RKO (cell line): ENCODE results near the gene OR52N5.

Source experiments
- DNase-seq: peaks from one replicate; pipeline ENCODE4 v3.0.0-alpha.2; 2016; ENCODE audit warnings: low spot score

OR52N5 gene

DNA sequence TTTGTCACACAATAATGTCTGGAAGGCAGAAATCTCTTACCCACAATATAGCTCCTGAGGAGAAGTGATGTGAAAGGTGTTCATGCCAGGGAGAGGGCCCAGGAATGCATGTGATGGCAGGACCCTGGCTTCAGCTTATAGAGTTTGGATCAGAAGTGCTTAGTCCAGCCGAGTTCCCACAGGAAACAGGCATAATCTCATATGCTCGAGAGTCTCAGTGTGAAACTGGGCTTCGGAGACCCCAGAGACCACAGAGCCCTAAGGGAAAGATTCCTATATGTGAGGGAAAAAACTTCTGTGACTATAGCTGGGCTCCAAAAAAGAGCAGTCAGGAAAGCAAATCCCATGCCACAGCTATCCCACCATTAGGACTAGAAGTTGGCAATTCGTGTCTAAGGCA lies at the start of gene OR52N5:
Gene OR52N5, minus strand, starts transcription at position 101 of the 400 bp plus-strand sequence. CDS start 4,721 bp downstream, outside the sequence.
- DNase-seq = no peak

DNA sequence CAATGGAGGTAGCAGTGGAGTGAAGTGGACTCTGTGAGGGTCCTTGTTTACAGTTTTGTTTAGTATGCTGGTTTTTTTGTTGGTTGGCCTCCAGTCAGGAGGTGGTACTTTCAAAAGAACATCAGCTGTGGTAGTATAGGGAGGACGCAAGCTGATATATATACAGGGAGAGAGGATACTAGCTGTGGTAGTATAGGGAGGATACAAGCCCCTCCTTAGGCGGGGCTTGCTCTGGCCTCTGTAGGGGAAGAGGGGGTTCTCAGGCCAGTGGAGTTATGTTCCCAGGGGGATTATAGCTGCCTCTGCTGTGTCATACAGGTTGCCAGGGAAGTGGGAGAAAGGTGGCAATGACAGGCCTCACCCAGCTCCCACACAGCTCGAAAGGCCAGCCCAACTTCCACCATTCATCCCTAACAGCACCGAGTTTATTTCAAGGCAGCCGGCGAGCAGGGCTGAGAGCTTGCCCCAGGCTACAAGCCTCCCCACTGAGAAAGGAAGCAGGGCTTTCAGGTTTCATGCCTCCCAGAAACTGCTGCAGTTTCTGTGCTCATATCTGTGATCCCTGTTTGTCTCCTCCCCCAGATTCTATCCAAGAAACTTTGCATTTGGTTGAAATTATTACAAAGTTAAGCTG lies 48.2 kb upstream of the OR52N5 start:
- DNase-seq = no peak

DNA sequence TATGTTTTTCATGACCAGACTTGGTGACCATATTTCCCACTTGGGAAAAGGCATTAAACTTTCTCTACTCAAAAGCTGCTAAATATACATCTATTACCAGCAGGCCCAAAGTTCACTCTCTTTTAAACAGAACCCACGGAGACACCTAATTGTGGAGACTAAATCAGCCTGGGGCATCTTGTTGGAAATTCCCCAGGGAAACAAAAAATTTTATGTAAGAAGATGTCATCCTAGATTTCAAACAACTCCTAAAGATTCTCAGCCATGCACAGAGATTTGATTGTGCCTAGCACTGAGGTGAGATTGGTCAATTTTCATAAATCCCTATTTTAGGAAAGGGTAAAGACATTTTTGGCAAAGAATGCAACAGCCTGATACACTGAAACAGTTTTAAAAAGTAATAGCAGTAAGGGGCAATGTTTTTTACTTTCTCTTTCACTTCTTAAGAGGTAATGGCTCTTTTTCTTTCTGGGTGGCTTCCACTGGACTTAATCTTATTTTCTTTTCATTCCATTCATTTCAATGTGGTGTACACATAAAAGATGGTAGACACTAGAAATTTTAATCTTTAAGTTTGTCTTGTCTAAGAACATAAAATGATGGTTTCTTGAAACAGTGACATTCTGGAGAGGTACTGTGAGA lies 35.2 kb upstream of the OR52N5 start:
- DNase-seq = no peak

DNA sequence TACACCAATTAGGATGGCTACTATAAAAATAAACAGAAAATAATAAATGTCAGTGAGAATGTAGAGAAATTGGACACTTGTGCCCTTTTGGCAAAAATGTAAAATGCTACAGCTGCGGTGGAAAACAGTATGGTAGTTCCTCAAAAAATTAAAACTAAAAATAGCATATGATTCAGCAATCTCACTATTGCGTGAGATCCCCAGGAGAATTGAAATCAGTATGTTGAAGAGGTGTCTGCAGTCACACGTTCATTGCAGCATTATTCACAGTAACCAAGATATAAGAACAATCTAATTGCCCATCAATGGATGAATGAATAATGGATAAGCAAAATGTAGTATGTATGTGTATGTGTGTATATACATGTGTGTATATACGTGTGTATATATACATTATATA lies 32.4 kb upstream of the OR52N5 start:
- no peak for DNase-seq

DNA sequence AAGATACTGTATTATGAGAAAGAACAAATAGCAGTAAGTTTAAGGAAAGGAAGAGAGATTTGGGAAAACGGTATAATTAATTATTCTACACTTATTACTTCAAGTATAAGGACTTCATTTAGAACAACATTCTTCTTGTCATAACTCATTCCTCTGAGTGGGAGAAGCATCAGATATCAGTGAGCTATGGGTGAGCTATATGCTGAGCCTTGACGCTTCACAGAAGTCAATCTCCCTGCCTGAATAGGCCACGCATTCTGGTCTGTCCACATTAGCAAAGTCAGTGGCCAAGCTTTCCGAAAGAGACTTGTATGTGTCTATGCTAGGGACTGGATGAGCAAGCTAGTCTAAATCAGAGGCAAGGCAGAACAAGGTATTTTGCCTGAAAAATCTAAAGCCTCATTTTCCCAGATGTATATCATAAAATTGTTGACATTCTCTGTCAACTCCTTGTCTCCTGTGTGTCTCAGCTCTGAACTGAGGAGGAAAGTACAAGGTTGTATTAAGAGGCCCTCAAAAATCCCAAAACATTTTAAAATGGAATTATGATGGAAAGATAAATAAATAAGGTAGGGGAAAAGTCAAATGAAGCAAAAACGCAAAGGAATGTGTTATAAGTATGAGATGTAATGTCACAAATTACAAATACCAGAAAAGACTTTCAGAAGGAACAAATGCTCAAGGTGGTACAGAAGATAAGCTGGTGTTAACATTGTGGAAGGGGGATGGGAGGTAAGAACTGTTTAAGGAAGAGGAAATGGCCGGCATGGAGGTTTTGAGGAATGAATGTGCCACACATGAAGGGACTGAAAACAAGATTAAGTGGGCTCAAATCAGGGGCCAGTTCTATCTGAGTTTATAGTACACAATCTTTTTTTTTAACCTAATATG lies 27.0 kb upstream of the OR52N5 start:
- no peak for DNase-seq

DNA sequence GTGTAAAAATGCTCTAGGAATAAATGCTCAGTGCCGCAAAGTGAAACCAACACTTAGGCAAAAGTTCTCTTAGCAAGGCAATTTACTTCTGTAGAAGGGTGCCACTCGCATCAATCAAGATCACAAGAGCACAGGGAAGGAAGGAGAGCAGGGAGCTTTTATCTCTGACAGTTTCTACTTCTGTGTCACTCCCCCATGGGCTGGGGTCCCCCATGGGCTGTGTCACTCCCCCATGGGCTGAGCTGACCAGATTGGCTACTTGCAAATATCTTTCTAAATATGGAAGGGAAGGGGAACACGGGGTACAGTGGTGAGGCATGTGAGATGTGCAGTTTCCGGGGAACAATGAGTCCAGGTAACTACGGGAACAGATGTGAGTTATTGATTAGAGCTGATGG lies 26.0 kb upstream of the OR52N5 start:
- DNase-seq = no peak

DNA sequence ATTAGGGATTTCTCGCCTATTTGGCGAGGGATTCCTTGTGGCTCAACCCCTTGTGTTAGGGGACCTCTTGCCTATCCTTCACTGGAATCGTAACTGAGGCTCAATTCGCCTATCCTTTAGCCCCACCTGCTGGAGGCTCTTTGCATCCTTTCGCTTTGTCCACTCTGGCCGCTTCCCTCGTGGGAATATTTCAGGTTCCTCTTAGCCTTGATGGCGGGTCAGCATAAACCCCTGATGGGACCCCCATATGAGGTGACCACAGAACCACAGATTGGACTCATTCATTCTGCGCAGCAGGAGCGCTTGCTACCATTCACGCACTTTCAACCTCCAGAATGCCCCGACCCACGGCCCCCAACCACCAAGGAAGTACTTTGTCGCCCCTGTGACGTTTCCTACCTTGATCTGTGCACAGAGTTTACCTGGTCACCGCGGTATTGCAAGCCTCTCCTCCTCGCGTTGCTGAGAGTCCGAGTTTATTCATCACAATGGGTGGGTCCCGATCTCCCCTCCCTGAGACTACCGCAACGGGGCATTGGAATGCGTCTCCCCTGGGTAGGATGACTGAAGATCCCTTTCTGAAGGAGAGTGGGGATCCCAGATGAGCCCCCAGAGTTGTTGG lies 25.5 kb upstream of the OR52N5 start, which contains the start of gene OR52N2:
Gene OR52N2, plus strand, starts transcription at position 425 of the 622 bp plus-strand sequence. CDS start 11,412 bp downstream, outside the sequence.
- DNase-seq = peak; percentile 66

DNA sequence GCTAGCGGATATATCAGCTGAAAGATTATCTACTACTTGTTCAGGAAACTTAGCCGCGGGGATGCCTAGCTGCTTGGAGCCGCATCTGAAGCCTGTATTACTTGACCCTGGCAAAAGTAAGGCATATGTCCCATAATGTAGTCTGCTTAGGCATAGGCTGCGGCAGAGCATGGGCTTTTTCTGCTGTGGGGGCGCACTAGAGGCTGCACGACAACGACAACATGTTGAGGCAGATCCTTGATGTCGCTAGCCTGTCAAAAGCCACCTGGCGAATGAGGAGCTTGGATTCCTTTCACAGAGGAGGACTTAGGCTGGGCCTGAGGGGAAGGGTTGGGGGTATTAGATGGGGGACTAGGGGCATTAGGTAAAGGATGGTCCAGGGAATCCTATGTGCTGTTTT lies 24.4 kb upstream of the OR52N5 start:
- no peak for DNase-seq

DNA sequence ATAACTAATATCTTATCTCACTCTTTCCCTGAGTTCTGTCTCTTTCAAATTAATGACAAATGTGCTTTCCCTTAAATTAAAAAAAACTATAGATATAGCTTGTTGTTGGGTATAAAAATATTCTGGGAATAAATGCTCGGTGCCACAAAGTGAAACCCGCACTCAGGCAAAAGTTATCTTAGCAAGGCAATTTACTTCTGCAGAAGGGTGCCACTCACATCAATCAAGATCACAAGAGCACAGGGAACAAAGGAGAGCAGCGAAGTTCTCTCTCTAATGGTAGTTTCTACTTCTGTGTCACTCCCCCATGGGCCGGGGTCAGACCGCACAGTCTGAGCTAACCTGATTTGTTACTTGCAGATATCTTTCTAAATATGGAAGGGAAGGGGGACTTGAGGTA lies 20.8 kb upstream of the OR52N5 start:
- DNase-seq = no peak

DNA sequence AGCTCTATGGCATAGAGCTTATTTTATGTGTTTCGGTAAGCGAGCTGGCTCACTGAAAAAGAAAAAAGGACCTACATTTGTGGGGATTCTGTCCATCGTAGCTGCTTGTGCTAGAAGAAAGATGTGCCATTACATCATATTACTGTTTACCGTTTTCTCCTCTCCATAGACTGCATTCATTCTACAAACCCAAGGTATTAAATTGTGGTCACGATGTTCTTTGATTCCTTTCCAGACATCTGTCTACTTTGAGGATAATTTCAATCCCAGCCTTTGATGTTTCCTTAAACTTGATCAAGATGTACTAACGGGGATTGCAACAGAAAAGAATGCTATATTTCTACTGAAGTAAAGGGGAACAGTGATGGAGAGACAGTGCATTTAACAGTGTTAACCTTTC lies 13.4 kb upstream of the OR52N5 start:
- no peak for DNase-seq

DNA sequence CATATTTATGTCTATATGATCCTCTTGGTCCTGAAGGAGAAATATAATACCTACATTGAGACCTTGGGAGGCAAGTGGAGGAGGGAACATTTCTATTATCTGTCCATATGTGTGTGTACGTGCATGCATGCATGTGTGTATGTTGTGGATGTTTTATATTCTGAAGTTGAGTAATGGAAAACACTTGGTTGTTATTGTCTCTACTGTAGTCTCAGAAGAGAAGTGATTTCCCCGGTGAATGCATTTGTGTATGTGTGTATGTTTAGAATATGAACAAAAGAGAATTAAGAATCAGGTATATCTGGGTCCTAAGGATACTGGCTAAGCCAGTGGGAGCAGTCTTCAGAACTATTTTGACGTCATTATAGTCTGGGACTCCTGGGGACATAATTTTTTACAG lies 8.0 kb upstream of the OR52N5 start, which contains the start of gene OR52N1:
Gene OR52N1, minus strand, starts transcription at position 101 of the 400 bp plus-strand sequence. CDS start 2,449 bp downstream, outside the sequence.
- no peak for DNase-seq

DNA sequence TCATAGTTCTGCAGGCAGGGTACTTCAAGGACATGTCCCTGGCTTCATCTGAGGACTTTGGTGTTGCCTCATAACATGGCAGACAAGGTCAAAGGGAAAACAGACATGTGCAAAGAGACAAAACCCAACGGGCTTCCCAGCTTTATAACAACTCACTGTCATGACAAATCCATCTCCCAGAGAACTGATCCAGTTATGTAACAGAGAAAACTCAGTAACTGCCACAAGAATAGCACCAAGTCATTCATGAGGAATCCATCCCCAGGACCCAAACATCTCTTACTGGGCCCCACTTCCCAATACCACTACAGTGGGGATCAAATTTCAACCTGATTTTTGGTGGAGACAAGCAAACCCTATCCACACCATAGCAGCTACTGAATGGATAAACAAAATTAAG lies 16.1 kb downstream of the OR52N5 start:
- DNase-seq = no peak

DNA sequence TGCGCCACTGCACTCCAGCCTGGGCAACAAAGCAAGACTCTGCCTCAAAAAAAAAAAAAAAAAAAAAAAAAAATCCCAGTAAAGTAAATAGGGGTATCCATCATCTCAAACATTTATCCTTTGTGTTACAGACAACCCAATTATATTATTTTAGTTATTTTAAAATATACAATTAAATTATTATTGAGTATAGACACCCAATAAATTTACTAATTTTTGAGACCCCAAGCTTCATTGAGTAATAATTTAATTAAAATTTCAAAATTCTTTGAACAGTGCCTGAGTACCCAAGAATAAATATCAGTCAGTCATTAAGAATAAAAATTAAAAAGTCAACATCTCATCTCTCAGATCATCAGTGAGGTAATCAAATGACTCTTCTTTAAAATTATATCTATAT lies 29.2 kb downstream of the OR52N5 start, which contains the start of gene OR52N4:
Gene OR52N4, plus strand, starts transcription at position 301 of the 400 bp plus-strand sequence. CDS start 498 bp downstream, outside the sequence.
- no peak for DNase-seq

DNA sequence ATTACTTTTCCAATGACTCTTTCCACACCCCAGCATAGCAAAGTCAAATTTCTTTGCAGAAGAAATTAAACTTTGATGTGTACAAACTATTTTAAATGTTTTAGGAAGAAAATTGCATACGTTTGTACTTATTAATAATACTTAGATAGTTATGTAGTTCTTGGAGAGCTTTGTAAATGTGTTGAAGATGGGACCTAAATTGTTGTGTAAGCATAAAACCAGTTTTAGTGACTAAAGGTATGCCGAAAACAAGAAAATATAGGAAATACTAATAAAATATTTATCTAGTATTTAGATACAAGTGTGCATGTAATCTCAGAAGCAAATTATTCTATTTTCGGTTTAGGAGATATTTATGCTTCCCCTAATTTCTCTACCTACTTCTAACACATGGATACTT lies 33.3 kb downstream of the OR52N5 start:
- DNase-seq = no peak

DNA sequence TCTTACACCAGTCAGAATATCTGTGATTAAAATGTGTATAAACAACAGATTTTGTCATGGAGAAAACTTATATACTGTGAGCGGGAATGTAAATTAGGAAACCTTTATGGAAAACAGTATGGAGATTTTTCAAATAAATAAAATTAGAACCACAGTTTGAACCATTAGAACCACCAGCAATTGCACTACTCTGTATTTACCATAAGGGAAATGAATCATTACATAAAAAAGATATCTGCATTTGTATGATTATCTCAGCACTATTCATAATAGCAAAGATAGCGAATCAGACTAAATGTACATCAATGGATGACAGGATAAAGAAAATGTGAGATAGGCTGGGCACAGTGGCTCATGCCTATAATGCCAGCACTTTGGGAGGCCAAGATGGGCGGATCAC lies 36.5 kb downstream of the OR52N5 start:
- DNase-seq = no peak

DNA sequence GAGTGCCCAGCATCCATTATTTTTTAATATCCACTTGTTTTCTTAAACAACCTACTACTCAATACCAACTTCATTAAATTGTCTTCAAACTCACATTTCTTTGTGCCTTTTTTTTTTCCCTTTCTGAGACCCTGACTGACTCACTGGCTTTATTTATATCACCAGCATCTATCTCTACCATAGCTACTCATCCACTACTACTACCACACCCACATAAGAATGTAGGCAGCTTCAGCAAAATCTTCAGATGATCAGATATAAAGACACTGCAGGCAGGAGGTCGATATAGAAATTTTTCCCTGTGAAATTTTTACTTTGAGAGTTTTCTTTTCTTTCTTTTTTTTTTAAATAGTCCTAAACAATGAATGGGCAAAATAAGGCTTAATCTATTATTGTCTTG lies 44.7 kb downstream of the OR52N5 start:
- no peak for DNase-seq

DNA sequence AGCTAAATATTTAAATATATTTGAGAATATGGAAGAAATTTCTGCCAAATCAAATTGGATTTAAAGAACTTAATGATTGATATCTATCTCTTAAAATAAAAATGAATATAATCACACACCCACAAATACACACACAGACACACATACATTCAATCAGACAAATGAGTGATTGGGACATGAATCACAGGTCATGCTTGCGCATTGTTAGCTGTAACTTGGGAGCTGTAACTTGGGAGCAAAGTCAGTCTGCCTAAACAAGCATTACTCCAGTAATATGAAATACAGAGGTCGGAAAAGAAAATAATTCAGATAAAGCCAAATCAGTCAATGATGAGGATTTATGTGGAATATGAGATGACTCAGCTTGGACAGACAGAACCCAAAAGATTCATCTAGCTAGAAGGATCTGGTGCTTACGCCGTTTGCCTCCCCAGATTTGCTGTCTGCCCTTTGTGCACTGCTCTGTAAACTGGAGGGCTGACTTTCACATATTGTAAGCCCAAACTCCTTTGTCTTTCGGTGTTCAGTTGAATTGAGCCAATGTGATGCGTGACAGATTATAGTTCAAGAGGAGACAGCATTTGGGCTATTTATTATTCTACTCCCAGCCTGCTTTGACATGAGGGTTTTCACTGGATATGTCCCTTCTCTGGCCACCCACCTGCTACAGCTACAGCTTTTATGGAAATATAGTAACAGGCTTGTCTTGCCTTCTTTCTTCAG lies 45.3 kb downstream of the OR52N5 start:
- no peak for DNase-seq

DNA sequence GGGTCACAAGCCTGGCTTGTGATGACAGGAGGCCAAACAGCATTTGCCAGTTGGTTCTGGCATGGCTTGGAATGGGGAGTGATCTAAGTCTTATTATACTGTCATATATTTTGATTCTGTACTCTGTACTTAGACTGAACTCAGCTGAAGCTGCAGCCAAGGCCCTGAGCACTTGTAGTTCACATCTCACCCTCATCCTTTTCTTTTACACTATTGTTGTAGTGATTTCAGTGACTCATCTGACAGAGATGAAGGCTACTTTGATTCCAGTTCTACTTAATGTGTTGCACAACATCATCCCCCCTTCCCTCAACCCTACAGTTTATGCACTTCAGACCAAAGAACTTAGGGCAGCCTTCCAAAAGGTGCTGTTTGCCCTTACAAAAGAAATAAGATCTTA lies 46.1 kb downstream of the OR52N5 start:
- no peak for DNase-seq

DNA sequence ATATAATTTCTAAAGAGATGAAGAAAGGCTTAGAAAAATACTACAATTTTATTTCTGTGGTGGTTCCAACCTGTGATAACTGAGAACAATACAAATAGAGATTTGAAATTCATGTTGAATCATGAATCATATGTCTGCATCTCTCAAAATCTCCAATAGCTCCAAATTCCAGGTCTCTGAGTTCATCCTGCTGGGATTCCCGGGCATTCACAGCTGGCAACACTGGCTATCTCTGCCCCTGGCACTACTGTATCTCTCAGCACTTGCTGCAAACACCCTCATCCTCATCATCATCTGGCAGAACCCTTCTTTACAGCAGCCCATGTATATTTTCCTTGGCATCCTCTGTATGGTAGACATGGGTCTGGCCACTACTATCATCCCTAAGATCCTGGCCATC lies 46.8 kb downstream of the OR52N5 start, which contains the start of gene OR56B1:
Gene OR56B1, plus strand, starts transcription at position 53 of the 400 bp plus-strand sequence. Its CDS starts 69 bp downstream, at position 122.
- DNase-seq = no peak

DNA sequence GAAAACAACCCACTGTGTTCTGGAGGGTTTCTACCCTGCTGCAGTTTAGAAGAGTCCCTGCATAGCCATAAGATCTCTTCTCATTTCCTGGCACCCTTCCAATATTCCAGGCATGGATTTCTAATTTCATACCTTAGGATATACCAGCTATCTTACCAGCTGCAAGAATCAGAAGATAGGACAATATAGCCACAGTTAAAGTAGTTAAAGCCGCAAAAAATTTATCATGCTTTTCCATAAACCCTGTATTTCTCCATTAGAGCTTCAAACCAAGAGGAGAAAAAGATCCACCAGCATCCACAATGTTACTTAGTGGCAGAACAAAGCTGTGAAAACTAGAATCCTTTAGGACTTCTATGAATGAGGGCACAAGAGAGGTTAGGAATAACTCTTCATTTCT lies 55.5 kb downstream of the OR52N5 start:
- no peak for DNase-seq

DNA sequence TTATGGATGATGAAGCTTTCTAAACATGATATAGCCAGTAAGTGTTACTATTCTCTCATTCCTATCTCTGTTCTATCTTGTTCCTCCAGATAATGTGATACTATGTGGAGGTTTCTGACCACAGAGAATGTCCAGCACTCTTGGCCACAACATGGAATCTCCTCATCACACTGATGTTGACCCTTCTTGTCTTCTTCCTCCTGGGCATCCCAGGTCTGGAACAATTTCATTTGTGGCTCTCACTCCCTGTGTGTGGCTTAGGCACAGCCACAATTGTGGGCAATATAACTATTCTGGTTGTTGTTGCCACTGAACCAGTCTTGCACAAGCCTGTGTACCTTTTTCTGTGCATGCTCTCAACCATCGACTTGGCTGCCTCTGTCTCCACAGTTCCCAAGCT lies 56.8 kb downstream of the OR52N5 start:
- DNase-seq = no peak
